KMS-11 (cell line): Measurements from ENCODE around the gene CCT6A.
A peak's percentile ranks its signal among the peaks of the same experiment; 100 is the strongest.

ENCODE experiments used
- H2AFZ ChIP-seq: fragments of 200-600 bp; sonication (generic); 2 replicates; pipeline ENCODE4 v1.6.1; 2016; ENCODE audit warnings: antibody characterized with exemption, mixed run types, low read depth
- H3K27ac ChIP-seq: fragments of 200-600 bp; sonication (generic); 2 replicates; pipeline ENCODE4 v1.6.1; 2016; ENCODE audit warnings: mild to moderate bottlenecking, mixed run types
- H3K27me3 ChIP-seq: fragments of 200-600 bp; sonication (generic); 2 replicates; pipeline ENCODE4 v1.6.1; 2017; ENCODE audit warnings: mild to moderate bottlenecking, low read depth, mixed run types, moderate library complexity; ENCODE audit not compliant: insufficient read depth
- H3K36me3 ChIP-seq: fragments of 200-600 bp; sonication (generic); 2 replicates; pipeline ENCODE4 v1.6.1; 2017; ENCODE audit warnings: mild to moderate bottlenecking, mixed run types; ENCODE audit not compliant: insufficient read depth
- H3K4me1 ChIP-seq: fragments of 200-600 bp; sonication (generic); 2 replicates; pipeline ENCODE4 v1.6.1; 2016; ENCODE audit warnings: mild to moderate bottlenecking, low read depth, mixed run types; ENCODE audit not compliant: poor library complexity, severe bottlenecking
- H3K4me2 ChIP-seq: fragments of 200-600 bp; sonication (generic); 2 replicates; pipeline ENCODE4 v1.7.0; 2016; ENCODE audit warnings: mild to moderate bottlenecking, mixed run types
- H3K4me3 ChIP-seq: fragments of 200-600 bp; sonication (generic); IDR thresholded peaks from 2 replicates; pipeline ENCODE4 v1.6.1; 2017; ENCODE audit warnings: low read depth, low read length, mixed read lengths; ENCODE audit not compliant: insufficient read depth
- H3K79me2 ChIP-seq: fragments of 200-600 bp; sonication (generic); 2 replicates; pipeline ENCODE4 v1.6.1; 2016; ENCODE audit warnings: low read depth, mixed run types; ENCODE audit not compliant: insufficient read depth
- H3K9ac ChIP-seq: fragments of 200-600 bp; sonication (generic); 2 replicates; pipeline ENCODE4 v1.6.1; 2016; ENCODE audit warnings: mild to moderate bottlenecking, mixed run types
- H4K20me1 ChIP-seq: fragments of 200-600 bp; sonication (generic); 2 replicates; pipeline ENCODE4 v1.6.1; 2016; ENCODE audit warnings: mild to moderate bottlenecking, mixed run types; ENCODE audit not compliant: insufficient read depth
- CTCF ChIP-seq: fragments of 200-600 bp; sonication (generic); conservative IDR thresholded peaks from 2 replicates; pipeline ENCODE4 v1.6.1; 2017; ENCODE audit warnings: low read depth, mild to moderate bottlenecking, antibody characterized with exemption, low read length, moderate library complexity, mixed read lengths

CCT6A gene

GRCh38 chr7:56051053-56051338, 569 bp upstream of the CCT6A start:
- peak overlapping the region; percentile 60 for H3K27ac ChIP-seq
- no peak overlapping the region for H3K4me3 ChIP-seq
- peak overlapping the region; percentile 87 for H3K4me2 ChIP-seq
- H4K20me1 ChIP-seq = no peaks in the 10 kb centered on the region
- peak overlapping the region; percentile 90 for H2AFZ ChIP-seq
- H3K27me3 ChIP-seq = no peaks in the 10 kb centered on the region
- no peak for TF ChIP-seq CTCF
- peak overlapping the region; percentile 69 for H3K9ac ChIP-seq
- peaks cover 61% of the 10 kb centered on the region for H3K79me2 ChIP-seq
- H3K4me1 ChIP-seq = peaks cover 47% of the 10 kb centered on the region
- H3K36me3 ChIP-seq = peaks cover 24% of the 10 kb centered on the region; the same call in 1 of the 2 replicates

GRCh38 chr7:56053379-56053778, 1.8 kb downstream of the CCT6A start:
- Histone ChIP-seq H3K79me2 (peaks cover 67% of the 10 kb centered on the region), H2AFZ (no peak overlapping the region), H3K27me3 (no peaks in the 10 kb centered on the region), H4K20me1 (no peaks in the 10 kb centered on the region), H3K4me3 (no peak overlapping the region), H3K36me3 (peaks cover 36% of the 10 kb centered on the region), H3K4me1 (peaks cover 46% of the 10 kb centered on the region), H3K4me2 (peak overlapping the region; percentile 65), H3K27ac (peak overlapping the region; percentile 9; the same call in 1 of the 2 replicates), H3K9ac (no peak overlapping the region)
- TF ChIP-seq CTCF = no peak

DNA sequence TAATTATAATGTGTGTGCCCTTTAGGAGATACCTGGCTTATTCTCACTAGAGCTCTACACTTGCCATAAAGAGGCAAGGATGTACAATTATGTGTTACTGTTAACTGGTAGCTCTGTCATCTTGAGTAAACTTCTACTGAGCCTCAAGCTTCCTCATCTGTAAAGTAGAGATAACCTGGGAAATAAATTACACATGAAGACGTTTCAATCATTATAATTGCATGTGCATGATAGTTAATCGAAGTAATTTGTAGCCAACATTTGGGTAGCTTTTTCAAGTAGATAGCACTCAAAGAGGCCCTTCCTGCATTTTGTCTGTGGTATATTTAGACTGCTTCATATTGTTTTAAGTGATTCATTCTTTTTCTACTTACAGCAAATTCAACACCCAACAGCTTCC, 2.4 kb downstream of the CCT6A start:
- peaks cover 67% of the 10 kb centered on the region for H3K79me2 ChIP-seq
- TF ChIP-seq CTCF = no peak
- H3K9ac ChIP-seq = no peak overlapping the region
- no peak overlapping the region for H2AFZ ChIP-seq
- H3K27me3 ChIP-seq = no peaks in the 10 kb centered on the region
- no peak overlapping the region for H3K27ac ChIP-seq
- H4K20me1 ChIP-seq = no peaks in the 10 kb centered on the region
- H3K4me3 ChIP-seq = no peak overlapping the region
- H3K4me1 ChIP-seq = peaks cover 44% of the 10 kb centered on the region
- H3K36me3 ChIP-seq = peaks cover 39% of the 10 kb centered on the region
- H3K4me2 ChIP-seq = peak overlapping the region; percentile 65

DNA sequence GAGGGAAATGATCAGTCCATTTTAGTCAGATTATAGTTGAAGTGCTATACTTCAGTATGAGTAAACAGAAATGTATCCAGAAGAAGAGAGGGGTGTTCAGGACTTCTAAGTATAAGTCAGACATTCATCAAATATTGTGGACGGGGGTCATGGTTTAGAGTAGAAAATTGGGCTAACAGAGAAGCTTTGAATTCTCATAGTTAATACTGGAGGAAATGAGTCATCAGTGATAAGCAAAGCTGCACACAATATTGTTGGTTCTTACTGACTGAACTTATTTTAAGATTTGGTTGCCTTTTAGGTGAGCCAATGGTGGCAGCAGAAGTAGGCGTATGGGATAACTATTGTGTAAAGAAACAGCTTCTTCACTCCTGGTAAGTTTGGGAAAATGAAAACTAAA, 10.8 kb downstream of the CCT6A start:
- H3K27ac ChIP-seq = peak overlapping the region; percentile 7; the same call in 1 of the 2 replicates

More for the DNA sequence above, 10.8 kb downstream of the CCT6A start:
- H3K4me3 ChIP-seq = no peak overlapping the region
- H3K79me2 ChIP-seq = peaks cover 23% of the 10 kb centered on the region; the same call in 1 of the 2 replicates
- peaks cover 56% of the 10 kb centered on the region for H3K4me1 ChIP-seq
- no peak overlapping the region for H3K4me2 ChIP-seq
- peaks cover 25% of the 10 kb centered on the region; the same call in 1 of the 2 replicates for H3K36me3 ChIP-seq
- no peak overlapping the region for H2AFZ ChIP-seq
- H4K20me1 ChIP-seq = no peaks in the 10 kb centered on the region
- H3K27me3 ChIP-seq = no peaks in the 10 kb centered on the region
- TF ChIP-seq CTCF = no peak
- H3K9ac ChIP-seq = no peak overlapping the region
